DND-41 (cell line): ENCODE results near the gene HOXD12.

Experiments
- ATAC-seq: fragments of 200-7000 bp; cut with Tn5 transposase; 3 replicates; pipeline ENCODE4 v1.9.1; 2021; ENCODE audit warnings: low read depth; ENCODE audit not compliant: insufficient read depth
- DNase-seq: peaks from one replicate; pipeline ENCODE4 v3.0.0-alpha.2; 2020
- H2AFZ ChIP-seq: 2 replicates; pipeline ENCODE4 v1.6.0; 2012; ENCODE audit warnings: low read depth, low read length
- H3K27ac ChIP-seq: 2 replicates; pipeline ENCODE4 v1.5.1; 2012; ENCODE audit warnings: low read length, inconsistent platforms
- H3K27me3 ChIP-seq: fragments of 200-600 bp; sonication (generic); 2 replicates; pipeline ENCODE4 v1.6.0; 2012; ENCODE audit warnings: low read length, mild to moderate bottlenecking, inconsistent platforms; ENCODE audit not compliant: insufficient read depth, poor library complexity
- H3K36me3 ChIP-seq: 2 replicates; pipeline ENCODE4 v1.5.1; 2012; ENCODE audit warnings: low read length, inconsistent platforms; ENCODE audit not compliant: insufficient read depth
- H3K4me1 ChIP-seq: 2 replicates; pipeline ENCODE4 v1.5.1; 2012; ENCODE audit warnings: mild to moderate bottlenecking, low read length; ENCODE audit not compliant: insufficient read depth
- H3K4me2 ChIP-seq: 2 replicates; pipeline ENCODE4 v1.6.0; 2012; ENCODE audit warnings: mild to moderate bottlenecking, moderate library complexity, low read length, inconsistent platforms; ENCODE audit not compliant: insufficient read depth
- H3K4me3 ChIP-seq, 2 experiments: fragments of 200-600 bp in 1 of 2; shearing (Covaris generic) in 1 of 2; 2 replicates each; pipeline ENCODE4 v1.5.1; 2012 to 2016; ENCODE audit warnings: inconsistent platforms in 2 of 2, low read length in 2 of 2, mild to moderate bottlenecking in 2 of 2, low read depth in 1 of 2, moderate library complexity in 1 of 2
- H3K79me2 ChIP-seq: 2 replicates; pipeline ENCODE4 v1.6.0; 2012; ENCODE audit warnings: low read length, inconsistent platforms; ENCODE audit not compliant: insufficient read depth
- H3K9ac ChIP-seq: 2 replicates; pipeline ENCODE4 v1.6.0; 2012; ENCODE audit warnings: low read depth, mild to moderate bottlenecking, inconsistent platforms, low read length, moderate library complexity
- H3K9me3 ChIP-seq: 2 replicates; pipeline ENCODE4 v1.5.1; 2012; ENCODE audit warnings: low read length, moderate library complexity, mild to moderate bottlenecking, inconsistent platforms; ENCODE audit not compliant: insufficient read depth, severe bottlenecking
- H4K20me1 ChIP-seq: 2 replicates; pipeline ENCODE4 v1.6.0; 2012; ENCODE audit warnings: low read length; ENCODE audit not compliant: insufficient read depth
- CTCF ChIP-seq: IDR thresholded peaks from 2 replicates; pipeline ENCODE4 v1.5.1; 2012; ENCODE audit warnings: borderline replicate concordance, low read length, moderate library complexity, mild to moderate bottlenecking; ENCODE audit not compliant: poor library complexity, severe bottlenecking; ENCODE audit errors: extremely low read depth
- EZH2 ChIP-seq: IDR thresholded peaks from 3 replicates; pipeline ENCODE4 v1.6.1; 2012; ENCODE audit warnings: borderline replicate concordance, low read depth, mild to moderate bottlenecking, moderate library complexity, low read length, inconsistent platforms; ENCODE audit not compliant: severe bottlenecking

The HOXD12 gene

GRCh38 chr2:176101842-176102241, 2.2 kb downstream of the HOXD12 start:
- Histone ChIP-seq H3K36me3 (no peaks in the 10 kb centered on the region), H4K20me1 (no peaks in the 10 kb centered on the region), H3K4me3 (no peak overlapping the region), H3K9ac (no peak overlapping the region), H3K79me2 (no peaks in the 10 kb centered on the region), H3K4me1 (peaks cover 9% of the 10 kb centered on the region), H3K4me2 (no peak overlapping the region), H3K27me3 (no peaks in the 10 kb centered on the region), H3K9me3 (no peaks in the 10 kb centered on the region), H2AFZ (no peak overlapping the region), H3K27ac (no peak overlapping the region)
- DNase-seq (no peak), ATAC-seq (no peak)
- TF ChIP-seq CTCF, result no peak
- no peak for TF ChIP-seq EZH2

- no peaks in the 10 kb centered on the region for H3K9me3 ChIP-seq
- H3K9ac ChIP-seq, result no peak overlapping the region
- no peak overlapping the region for H2AFZ ChIP-seq
- TF ChIP-seq CTCF (no peak), EZH2 (no peak)
- no peaks in the 10 kb centered on the region for H3K36me3 ChIP-seq
- no peak overlapping the region for H3K4me2 ChIP-seq
- peaks cover 9% of the 10 kb centered on the region for H3K4me1 ChIP-seq
- DNase-seq (no peak), ATAC-seq (no peak)
- H3K79me2 ChIP-seq, result no peaks in the 10 kb centered on the region
- H3K27ac ChIP-seq, result no peak overlapping the region
- H3K4me3 ChIP-seq, result no peak overlapping the region
- no peaks in the 10 kb centered on the region for H3K27me3 ChIP-seq
- H4K20me1 ChIP-seq, result no peaks in the 10 kb centered on the region
Measured at GRCh38 chr2:176102309-176102866, 2.8 kb downstream of the HOXD12 start.

DNA sequence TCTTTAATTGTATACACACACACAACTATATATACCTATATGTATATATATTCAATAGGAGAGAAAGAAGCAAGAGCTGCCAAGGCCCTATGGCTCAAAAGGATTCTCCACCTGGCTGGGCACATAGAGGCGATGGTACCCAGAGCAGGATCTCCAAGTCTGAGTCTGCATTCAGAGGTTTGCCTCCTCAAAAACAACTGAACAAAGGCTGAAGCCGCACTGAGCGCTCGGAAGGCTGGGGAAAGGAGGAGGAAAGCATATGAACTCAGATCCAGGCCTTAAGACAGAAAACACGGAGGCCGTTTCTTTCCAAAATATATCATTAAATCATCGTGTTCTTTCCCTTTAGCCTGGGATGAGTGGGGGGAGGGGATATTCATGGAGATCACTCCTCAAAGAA, 3.6 kb downstream of the HOXD12 start:
- Histone ChIP-seq H3K27ac (no peak overlapping the region), H3K4me3 (no peak overlapping the region), H3K4me1 (peaks cover 3% of the 10 kb centered on the region), H3K79me2 (no peaks in the 10 kb centered on the region), H3K9me3 (no peaks in the 10 kb centered on the region), H3K36me3 (no peaks in the 10 kb centered on the region), H3K27me3 (no peaks in the 10 kb centered on the region), H2AFZ (no peak overlapping the region), H3K9ac (no peak overlapping the region), H3K4me2 (no peak overlapping the region), H4K20me1 (no peaks in the 10 kb centered on the region)
- DNase-seq (no peak), ATAC-seq (no peak)
- TF ChIP-seq EZH2, result no peak
- no peak for TF ChIP-seq CTCF
